HEK293 (cell line): Measurements from ENCODE around the gene RSRC1.

Source experiments
- KLF8 ChIP-seq: fragments of 450-650 bp; formaldehyde crosslinking; IDR thresholded peaks from 2 replicates; pipeline ENCODE4 v1.5.1; 2016; ENCODE audit warnings: missing biosample characterization, missing genetic modification characterization
- ZNF214 ChIP-seq: fragments of 450-650 bp; formaldehyde crosslinking; IDR thresholded peaks from 2 replicates; pipeline ENCODE4 v1.5.1; 2017; ENCODE audit warnings: missing biosample characterization, mild to moderate bottlenecking, missing genetic modification characterization, borderline replicate concordance
- ZNF221 ChIP-seq: fragments of 450-650 bp; formaldehyde crosslinking; IDR thresholded peaks from 2 replicates; pipeline ENCODE4 v1.5.1; 2017; ENCODE audit warnings: missing biosample characterization, missing genetic modification characterization, borderline replicate concordance
- ZNF530 ChIP-seq: fragments of 450-650 bp; formaldehyde crosslinking; IDR thresholded peaks from 2 replicates; pipeline ENCODE4 v1.5.1; 2016; ENCODE audit warnings: low read depth, missing biosample characterization, missing genetic modification characterization
- ZNF610 ChIP-seq: fragments of 450-650 bp; formaldehyde crosslinking; IDR thresholded peaks from 2 replicates; pipeline ENCODE4 v1.5.1; 2016; ENCODE audit warnings: missing biosample characterization, missing genetic modification characterization, borderline replicate concordance
- ZNF664 ChIP-seq: fragments of 450-650 bp; formaldehyde crosslinking; IDR thresholded peaks from 2 replicates; pipeline ENCODE4 v1.5.1; 2016; ENCODE audit warnings: missing biosample characterization, missing genetic modification characterization
- ZNF777 ChIP-seq: fragments of 450-650 bp; formaldehyde crosslinking; IDR thresholded peaks from 2 replicates; pipeline ENCODE4 v1.5.1; 2017; ENCODE audit warnings: missing biosample characterization, missing genetic modification characterization, borderline replicate concordance
- TF ChIP-seq, protein P1 (sequence below): fragments of 450-650 bp; formaldehyde crosslinking; IDR thresholded peaks from 2 replicates; pipeline ENCODE4 v1.5.1; 2016; ENCODE audit warnings: missing biosample characterization, missing genetic modification characterization
- TF ChIP-seq, protein P2 (sequence below): fragments of 450-650 bp; formaldehyde crosslinking; IDR thresholded peaks from 2 replicates; pipeline ENCODE4 v1.5.1; 2016; ENCODE audit warnings: missing biosample characterization, missing genetic modification characterization

DNA sequence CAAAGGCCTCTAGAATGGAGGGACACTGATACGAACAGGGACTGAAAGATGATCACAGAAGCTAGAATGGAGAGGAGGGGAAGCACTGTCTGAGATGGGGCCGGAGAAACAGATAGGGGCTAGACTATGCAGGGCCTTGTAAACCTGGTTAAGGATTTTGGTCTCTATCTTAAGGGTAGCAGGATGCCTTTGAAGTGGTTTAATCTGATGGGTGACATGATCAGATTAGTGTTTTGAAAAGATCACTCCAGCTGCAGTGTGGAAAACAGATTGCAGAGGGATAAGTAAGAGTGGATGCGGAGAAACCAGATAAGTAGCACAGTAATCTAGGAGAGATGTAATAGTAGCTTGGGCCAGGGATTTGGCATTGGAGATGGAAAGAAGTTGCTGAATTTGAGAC lies 108.1 kb downstream of the RSRC1 start:
- TF ChIP-seq ZNF777 (tag by site-specific recombination) (no peak), ZNF214 (tag by site-specific recombination) (no peak), ZNF610 (tag by site-specific recombination) (no peak), ZNF221 (no peak), ZNF530 (no peak), ZNF664 (no peak), KLF8 (tag by site-specific recombination) (no peak)
- TF ChIP-seq, protein P1, sequence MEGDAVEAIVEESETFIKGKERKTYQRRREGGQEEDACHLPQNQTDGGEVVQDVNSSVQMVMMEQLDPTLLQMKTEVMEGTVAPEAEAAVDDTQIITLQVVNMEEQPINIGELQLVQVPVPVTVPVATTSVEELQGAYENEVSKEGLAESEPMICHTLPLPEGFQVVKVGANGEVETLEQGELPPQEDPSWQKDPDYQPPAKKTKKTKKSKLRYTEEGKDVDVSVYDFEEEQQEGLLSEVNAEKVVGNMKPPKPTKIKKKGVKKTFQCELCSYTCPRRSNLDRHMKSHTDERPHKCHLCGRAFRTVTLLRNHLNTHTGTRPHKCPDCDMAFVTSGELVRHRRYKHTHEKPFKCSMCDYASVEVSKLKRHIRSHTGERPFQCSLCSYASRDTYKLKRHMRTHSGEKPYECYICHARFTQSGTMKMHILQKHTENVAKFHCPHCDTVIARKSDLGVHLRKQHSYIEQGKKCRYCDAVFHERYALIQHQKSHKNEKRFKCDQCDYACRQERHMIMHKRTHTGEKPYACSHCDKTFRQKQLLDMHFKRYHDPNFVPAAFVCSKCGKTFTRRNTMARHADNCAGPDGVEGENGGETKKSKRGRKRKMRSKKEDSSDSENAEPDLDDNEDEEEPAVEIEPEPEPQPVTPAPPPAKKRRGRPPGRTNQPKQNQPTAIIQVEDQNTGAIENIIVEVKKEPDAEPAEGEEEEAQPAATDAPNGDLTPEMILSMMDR (tag by site-specific recombination), result no peak
- TF ChIP-seq, protein P2, sequence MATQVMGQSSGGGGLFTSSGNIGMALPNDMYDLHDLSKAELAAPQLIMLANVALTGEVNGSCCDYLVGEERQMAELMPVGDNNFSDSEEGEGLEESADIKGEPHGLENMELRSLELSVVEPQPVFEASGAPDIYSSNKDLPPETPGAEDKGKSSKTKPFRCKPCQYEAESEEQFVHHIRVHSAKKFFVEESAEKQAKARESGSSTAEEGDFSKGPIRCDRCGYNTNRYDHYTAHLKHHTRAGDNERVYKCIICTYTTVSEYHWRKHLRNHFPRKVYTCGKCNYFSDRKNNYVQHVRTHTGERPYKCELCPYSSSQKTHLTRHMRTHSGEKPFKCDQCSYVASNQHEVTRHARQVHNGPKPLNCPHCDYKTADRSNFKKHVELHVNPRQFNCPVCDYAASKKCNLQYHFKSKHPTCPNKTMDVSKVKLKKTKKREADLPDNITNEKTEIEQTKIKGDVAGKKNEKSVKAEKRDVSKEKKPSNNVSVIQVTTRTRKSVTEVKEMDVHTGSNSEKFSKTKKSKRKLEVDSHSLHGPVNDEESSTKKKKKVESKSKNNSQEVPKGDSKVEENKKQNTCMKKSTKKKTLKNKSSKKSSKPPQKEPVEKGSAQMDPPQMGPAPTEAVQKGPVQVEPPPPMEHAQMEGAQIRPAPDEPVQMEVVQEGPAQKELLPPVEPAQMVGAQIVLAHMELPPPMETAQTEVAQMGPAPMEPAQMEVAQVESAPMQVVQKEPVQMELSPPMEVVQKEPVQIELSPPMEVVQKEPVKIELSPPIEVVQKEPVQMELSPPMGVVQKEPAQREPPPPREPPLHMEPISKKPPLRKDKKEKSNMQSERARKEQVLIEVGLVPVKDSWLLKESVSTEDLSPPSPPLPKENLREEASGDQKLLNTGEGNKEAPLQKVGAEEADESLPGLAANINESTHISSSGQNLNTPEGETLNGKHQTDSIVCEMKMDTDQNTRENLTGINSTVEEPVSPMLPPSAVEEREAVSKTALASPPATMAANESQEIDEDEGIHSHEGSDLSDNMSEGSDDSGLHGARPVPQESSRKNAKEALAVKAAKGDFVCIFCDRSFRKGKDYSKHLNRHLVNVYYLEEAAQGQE (tag by site-specific recombination), result no peak
